ENCODE measurements around the gene CRK.
A peak's percentile ranks its signal among the peaks of the same experiment; 100 is the strongest.

CRK gene

DNA sequence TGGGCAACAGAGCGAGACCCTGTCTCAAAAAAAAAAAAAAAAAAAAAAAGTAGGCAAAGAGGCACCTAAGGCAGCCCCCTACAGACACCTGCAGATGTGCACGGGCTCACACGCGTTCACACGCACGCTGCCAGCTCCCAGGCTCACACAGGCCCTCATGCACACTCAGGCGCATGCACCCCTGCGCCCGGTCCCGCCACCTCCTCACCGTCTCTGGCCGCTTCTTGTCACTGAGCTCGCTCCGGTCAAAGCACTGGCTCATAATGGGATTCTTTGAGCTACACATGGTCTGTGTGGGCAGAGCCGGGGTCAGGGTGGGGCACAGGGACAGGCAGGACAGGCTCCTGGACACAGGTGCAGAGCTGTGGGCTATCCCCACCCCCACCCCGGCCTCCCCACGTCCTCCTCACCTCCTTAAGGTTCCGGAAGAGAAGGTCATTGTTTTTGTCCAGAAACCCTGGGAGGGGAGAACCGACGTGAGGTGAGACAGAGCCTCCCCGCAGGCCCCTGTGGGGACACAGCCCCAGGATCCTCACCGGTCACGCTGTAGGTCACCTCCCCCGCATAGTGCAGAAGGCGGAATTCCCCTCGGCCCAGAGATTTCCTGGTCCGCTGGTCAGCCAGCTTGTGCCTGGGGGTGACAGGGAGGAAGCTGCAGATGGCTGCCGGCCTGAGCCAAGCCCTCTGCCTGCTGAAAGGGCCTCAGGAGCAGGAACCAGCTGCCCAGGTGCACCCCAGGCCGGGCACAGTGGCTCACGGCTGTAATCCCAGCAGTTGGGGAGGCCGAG is 18.6 kb upstream of the CRK start:
- Mint-ChIP-seq H3K27ac (no peak overlapping the region), H3K9me3 (no peaks in the 10 kb centered on the region), H3K4me3 (no peak overlapping the region), H3K4me1 (peaks cover 18% of the 10 kb centered on the region), H3K36me3 (peaks cover 71% of the 10 kb centered on the region)
- DNase-seq (ENCODE audit: low spot score in 2 of 2): no peak
- ATAC-seq: no peak

DNA sequence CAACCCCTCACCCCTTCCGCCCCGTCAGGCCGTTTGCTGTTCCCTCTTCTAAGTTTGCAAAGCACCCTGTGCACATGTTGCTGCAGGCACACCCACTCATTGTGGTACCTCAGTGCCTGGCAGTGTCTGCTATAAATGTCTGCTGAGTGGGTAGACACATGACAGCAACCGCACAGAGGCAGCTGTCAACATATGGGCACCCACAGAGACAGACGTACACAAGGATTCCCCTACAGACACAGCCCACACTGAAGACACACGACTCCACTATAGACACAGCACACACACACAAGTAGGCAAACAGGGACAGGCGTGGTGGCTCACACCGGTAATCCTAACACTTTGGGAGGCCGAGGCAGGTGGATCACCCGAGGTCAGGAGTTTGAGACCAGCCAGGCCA is 17.8 kb upstream of the CRK start:
- Mint-ChIP-seq H3K4me1 (peaks cover 18% of the 10 kb centered on the region), H3K9me3 (no peaks in the 10 kb centered on the region), H3K36me3 (peaks cover 71% of the 10 kb centered on the region), H3K4me3 (peak overlapping the region; percentile 8), H3K27ac (no peak overlapping the region)
- peak; percentile 70 for ATAC-seq
- no peak for DNase-seq (ENCODE audit: low spot score in 2 of 2)

DNA sequence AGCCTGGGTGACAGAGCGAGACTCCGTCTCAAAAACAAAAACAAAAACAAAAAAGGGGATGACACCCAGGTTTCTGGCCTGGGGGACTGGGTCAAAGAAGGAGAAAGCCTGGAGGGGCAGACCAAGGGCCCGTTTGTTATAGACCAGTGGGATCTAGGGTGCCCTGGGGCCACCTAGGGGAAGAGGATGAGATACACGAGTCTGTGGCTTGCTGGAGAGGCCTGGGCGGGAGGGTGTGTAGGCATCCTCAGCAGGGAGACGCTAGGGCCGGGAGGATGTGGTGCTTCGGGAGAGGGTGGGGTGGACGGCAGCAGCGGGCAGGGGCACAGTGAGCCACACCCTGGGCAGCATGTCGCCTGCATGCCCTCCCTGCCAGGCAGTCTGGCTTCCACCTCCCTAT is 17.1 kb upstream of the CRK start:
- Mint-ChIP-seq H3K27ac (no peak overlapping the region), H3K4me1 (peaks cover 18% of the 10 kb centered on the region), H3K4me3 (no peak overlapping the region), H3K9me3 (no peaks in the 10 kb centered on the region), H3K36me3 (peaks cover 69% of the 10 kb centered on the region)
- DNase-seq (ENCODE audit: low spot score in 2 of 2) (no peak), ATAC-seq (peak; percentile 3)

DNA sequence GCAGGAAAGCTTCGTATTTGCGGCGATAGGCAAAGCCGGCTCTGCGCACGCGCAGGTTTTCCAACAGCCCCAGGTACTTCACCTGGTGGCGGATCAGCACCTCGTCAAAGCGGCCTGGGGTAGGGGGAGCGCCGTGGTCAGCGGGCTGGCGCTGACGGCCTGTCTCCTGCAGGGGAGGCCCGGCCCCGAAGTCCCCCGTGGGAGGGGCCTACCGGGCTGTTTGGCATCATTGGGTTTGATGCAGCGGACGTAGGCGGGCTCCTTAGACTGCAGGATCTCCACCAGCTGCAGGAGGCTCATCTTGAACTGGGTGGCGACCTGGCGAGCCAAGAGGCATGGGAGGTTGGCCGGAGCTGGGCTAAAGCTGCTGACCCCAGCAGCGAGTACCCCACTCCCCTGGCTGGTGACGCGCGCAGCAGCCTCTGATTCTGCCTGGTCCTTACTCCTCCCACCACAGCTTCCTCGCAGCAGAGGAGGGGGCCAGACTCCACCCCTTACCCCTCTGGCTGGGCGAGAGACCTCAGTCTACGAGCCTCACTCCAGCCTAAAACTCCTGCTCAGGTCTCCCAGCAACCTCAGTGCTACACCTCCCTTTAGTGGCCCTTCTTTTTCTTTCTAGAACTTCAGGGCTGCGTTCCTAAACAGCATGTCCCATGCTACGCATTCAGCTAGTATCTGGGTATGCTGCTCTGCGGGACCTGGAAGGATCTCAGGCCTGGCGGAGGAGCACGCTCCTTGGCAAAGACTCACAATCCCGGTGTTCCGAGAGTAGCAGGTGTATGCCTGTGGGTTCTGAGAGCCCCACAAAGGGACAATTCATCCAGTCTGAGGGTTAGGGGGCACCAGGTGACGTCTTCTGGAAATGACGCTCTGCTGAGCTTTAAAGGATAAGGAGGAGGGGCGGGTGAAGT is 16.1 kb upstream of the CRK start:
- ATAC-seq: no peak
- no peak overlapping the region for H3K27ac Mint-ChIP-seq
- H3K36me3 Mint-ChIP-seq: peaks cover 63% of the 10 kb centered on the region
- H3K4me1 Mint-ChIP-seq: peaks cover 18% of the 10 kb centered on the region
- no peak overlapping the region for H3K4me3 Mint-ChIP-seq
- DNase-seq (ENCODE audit: low spot score in 2 of 2): no peak
- H3K9me3 Mint-ChIP-seq: no peaks in the 10 kb centered on the region

DNA sequence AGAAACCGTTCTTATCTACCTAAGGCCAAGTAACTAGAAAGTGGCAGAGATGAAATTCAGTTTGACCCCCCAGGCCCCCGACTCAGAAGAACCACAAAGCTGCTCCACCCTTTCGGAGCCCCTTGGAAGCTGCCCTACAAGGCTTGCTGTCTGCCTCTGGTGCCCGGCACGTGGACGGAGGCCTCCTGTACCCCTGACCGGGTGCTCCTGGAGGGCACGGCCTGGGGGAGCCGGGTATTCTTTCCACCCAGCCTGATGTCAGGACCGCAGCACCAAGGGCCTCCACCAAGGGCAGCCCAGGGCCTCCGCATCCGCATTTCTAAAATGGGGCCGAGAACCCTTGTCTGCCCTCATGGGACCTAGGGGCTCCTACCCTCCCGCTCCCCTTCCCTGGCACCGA is 15.5 kb upstream of the CRK start:
- Mint-ChIP-seq H3K27ac (no peak overlapping the region), H3K36me3 (peaks cover 62% of the 10 kb centered on the region), H3K4me3 (no peak overlapping the region), H3K9me3 (no peaks in the 10 kb centered on the region), H3K4me1 (peaks cover 18% of the 10 kb centered on the region)
- DNase-seq (ENCODE audit: low spot score in 2 of 2) (no peak), ATAC-seq (no peak)

DNA sequence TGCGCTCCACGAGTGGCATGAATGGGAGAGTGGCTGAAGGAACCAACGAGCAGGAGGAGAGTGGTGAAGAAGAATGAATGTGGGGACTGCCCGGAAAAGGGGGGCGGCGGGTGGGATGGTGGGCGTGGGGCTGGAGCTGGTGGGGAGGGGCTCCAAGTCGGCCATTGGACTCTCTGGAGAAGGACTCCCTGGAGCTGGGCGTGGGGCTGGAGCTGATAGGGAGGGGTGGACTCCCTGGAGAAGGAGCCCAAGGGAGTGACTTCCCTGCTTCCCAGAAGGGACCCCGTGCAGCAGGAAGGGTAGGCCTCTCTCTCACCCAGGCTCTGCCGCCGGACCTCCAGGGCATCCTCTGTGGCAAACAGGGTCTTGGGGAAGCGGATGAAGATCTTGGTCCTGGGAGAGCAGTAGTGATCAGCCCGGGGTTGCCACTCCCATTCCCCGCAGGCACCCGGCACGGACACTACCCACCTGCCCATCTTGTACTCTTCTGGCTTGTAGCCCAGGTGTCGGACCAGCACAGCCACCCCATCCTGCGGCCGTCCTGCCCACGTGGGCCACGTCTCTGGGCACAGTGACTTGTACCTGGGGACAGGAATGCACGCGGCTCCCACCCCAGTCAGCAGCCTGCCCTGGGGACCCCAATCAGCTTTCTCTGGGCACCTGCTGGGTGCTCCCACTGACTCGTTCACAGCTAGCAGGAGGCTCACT is 14.9 kb upstream of the CRK start:
- ATAC-seq (no peak), DNase-seq (ENCODE audit: low spot score in 2 of 2) (no peak)
- Mint-ChIP-seq H3K4me3 (no peak overlapping the region), H3K36me3 (peaks cover 63% of the 10 kb centered on the region), H3K27ac (no peak overlapping the region), H3K4me1 (peaks cover 18% of the 10 kb centered on the region), H3K9me3 (no peaks in the 10 kb centered on the region)

DNA sequence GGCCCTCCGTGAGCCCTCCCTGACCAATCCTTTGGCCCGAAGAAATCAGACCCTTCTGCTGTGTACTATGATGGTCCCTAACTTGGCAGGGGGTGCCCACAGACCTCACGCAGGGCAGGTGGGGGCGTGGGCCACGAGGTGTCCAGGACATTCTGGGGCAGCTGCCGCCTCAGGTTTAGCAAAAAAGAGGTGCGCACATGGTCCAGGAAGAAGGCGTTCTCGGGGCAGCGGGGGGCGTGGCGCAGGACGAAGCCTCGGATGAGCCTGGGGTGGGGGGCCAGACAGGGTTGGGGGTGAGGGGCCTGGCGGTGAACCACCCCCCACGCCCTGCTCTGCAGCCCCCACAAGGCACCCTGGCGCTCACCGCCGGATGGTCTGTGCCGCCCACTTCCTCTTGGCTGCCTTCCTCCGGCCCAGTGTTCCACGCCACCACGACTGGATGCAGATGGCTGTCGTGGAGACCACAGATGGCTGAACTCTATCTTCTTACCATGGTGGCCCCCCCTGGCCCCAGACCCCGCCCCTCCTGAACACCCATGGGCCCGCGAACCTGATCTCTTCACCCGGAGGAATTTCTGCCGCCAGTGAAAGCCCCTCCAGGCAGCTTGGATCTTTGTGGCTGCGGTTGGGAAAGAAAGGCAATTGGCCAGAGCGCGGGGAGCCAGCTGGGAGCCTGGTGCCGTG is 14.2 kb upstream of the CRK start:
- no peak overlapping the region for H3K4me3 Mint-ChIP-seq
- H3K36me3 Mint-ChIP-seq: peaks cover 64% of the 10 kb centered on the region
- no peak for DNase-seq (ENCODE audit: low spot score in 2 of 2)
- no peaks in the 10 kb centered on the region for H3K9me3 Mint-ChIP-seq
- ATAC-seq: no peak
- H3K4me1 Mint-ChIP-seq: peaks cover 18% of the 10 kb centered on the region
- H3K27ac Mint-ChIP-seq: no peak overlapping the region

DNA sequence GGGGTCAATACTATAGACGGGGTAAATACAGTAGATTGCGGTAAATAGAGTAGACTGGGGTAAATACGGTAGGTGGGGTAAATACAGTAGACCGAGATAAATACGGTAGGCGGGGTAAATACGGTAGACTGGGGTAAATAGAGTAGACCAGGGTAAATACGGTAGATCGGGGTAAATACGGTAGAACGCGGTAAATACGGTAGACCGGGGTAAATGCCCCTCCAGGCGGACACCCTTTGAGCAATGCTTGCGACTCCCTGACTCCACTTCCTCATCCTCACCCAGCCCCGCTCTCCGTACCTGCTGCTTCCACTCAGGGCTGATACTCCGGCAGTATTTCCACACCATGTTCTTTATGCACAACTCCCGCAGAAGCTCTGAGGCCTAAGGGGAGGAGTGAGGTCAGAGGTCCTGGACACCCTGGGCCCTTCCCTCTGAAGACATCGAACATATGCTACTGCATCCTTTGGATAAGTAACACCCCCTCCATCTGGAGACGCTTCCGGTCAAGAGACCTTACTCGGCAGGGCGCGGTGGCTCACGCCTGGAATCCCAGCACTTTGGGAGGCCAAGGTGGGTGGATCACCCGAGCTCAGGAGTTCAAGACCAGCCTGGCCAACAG is 13.3 kb upstream of the CRK start:
- H3K4me1 Mint-ChIP-seq: peaks cover 14% of the 10 kb centered on the region
- no peak overlapping the region for H3K27ac Mint-ChIP-seq
- DNase-seq (ENCODE audit: low spot score in 2 of 2): no peak
- H3K4me3 Mint-ChIP-seq: no peak overlapping the region
- peaks cover 64% of the 10 kb centered on the region for H3K36me3 Mint-ChIP-seq
- H3K9me3 Mint-ChIP-seq: no peaks in the 10 kb centered on the region
- no peak for ATAC-seq

DNA sequence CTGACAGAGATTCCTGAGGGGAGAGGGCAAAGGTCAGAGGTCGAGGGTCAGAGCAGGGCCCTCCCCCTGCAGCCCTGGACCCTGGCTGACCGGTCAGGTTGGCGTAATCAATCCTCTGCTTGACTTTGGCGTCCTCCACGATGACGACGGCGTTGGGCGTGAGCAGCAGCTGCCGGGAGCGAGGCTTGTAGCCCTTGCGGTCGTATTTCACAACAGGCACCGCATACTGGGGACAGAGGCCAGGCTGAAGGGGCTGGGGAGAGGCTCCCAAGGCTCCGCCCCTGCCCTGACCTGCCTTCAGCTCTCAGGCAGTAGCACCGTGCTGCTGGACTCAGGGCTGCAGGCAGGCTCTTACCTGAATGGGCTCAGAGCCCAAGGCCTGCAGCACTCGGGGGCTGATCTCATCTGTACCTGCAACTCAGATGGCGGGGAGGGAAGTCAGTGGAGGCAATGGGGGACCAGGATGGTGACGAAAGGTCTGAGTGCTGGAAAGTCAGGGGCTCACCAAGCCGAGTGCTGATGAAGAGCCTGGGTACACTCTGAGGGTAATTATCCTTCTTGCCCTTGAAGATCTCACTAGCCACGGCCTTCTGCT is 12.0 kb upstream of the CRK start:
- Mint-ChIP-seq H3K27ac (no peak overlapping the region), H3K4me3 (no peak overlapping the region), H3K4me1 (peaks cover 12% of the 10 kb centered on the region), H3K36me3 (peaks cover 69% of the 10 kb centered on the region), H3K9me3 (no peaks in the 10 kb centered on the region)
- ATAC-seq (no peak), DNase-seq (ENCODE audit: low spot score in 2 of 2) (no peak)

DNA sequence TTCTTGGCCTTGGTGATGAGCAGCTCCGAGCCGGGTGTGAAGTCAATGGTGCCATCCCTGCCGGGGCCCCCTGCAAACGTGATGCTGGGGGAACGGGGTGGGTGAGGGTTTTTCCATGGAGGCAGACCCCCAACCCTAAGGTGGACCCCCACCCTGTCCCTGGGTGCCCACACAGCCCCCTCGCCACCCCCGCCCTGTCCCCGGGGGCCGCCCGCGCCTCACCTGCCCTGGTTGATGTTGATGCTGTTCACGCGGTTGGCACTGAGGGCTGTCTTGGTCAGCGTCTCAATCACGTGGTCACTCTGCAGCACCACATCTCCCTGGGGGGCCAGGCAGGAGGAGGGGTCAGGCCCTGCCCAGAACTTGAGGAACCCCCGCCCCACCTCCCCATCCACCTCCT is 11.2 kb upstream of the CRK start:
- Mint-ChIP-seq H3K4me1 (peaks cover 19% of the 10 kb centered on the region), H3K27ac (no peak overlapping the region), H3K9me3 (no peaks in the 10 kb centered on the region), H3K4me3 (no peak overlapping the region), H3K36me3 (peaks cover 64% of the 10 kb centered on the region)
- DNase-seq (ENCODE audit: low spot score in 2 of 2) (no peak), ATAC-seq (no peak)

DNA sequence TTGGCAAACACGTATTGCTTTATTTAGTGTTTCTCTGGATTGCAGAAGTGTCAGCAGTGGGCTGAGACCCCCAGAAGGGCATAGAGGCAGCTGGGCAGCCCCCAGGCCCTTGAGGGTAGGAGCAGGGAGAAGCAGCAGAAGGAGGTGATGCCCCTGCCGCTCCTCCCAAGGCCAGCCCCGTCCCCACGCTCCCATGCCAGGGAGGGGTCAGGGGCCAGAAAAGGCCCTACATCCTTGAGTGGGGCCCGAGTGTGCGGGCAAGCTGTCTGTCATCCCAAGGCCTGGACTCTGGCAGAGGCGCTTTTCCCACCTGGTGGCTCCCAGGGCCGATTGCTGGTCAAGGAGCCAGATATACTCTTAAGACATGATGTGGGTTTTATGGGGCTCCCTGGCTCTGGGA is 8.2 kb upstream of the CRK start:
- Mint-ChIP-seq H3K36me3 (peaks cover 42% of the 10 kb centered on the region), H3K27ac (no peak overlapping the region), H3K4me1 (peaks cover 30% of the 10 kb centered on the region), H3K9me3 (no peaks in the 10 kb centered on the region), H3K4me3 (no peak overlapping the region)
- ATAC-seq (no peak), DNase-seq (ENCODE audit: low spot score in 2 of 2) (no peak)

DNA sequence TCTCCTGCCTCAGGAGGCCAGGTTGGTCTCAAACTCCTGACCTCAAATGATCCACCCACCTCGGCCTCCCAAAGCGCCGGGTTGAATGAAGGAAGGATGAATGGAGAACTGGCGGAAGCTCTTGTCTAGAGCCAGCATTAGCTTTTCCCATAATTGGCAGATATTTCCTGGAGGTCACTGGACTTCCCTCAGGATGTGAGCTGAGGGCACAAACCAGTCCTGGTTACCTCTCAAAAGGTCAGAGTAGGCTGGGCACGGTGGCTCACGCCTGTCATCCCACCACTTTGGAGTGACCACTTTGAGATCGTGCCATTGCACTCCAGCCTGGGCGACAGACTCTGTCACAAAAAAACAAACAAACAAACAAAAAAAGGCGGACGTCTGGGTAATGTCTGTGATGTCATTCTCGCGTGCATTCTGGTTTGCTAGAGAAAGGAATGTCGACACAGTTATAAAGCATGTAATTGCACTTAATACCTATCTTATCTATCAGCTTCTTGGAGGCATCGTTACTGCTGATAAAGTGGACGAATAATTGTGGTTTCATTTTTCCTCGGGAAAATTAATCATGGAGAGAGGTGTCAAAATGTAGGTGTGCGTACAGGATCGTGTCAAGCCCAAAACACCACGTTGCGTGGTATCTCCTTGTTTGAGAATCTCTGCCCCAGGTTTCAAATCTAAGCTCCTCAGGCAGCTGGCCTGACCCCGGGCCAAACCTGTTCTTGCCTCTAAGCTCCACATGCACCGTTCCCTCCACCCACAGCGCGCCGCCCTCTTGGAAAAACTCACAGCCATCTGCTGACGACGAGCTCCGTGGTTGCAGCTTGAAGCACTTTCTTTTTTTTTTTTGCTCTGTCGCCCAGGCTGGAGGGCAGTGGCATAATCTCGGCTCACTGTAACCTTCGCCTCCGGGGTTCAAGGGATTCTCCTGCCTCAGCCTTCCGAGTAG is 6.4 kb upstream of the CRK start:
- ATAC-seq (no peak), DNase-seq (ENCODE audit: low spot score in 2 of 2) (no peak)
- H3K27ac Mint-ChIP-seq: peak overlapping the region; percentile 89
- peaks cover 35% of the 10 kb centered on the region for H3K36me3 Mint-ChIP-seq
- H3K4me1 Mint-ChIP-seq: peaks cover 34% of the 10 kb centered on the region
- no peaks in the 10 kb centered on the region for H3K9me3 Mint-ChIP-seq
- H3K4me3 Mint-ChIP-seq: peak overlapping the region; percentile 42

DNA sequence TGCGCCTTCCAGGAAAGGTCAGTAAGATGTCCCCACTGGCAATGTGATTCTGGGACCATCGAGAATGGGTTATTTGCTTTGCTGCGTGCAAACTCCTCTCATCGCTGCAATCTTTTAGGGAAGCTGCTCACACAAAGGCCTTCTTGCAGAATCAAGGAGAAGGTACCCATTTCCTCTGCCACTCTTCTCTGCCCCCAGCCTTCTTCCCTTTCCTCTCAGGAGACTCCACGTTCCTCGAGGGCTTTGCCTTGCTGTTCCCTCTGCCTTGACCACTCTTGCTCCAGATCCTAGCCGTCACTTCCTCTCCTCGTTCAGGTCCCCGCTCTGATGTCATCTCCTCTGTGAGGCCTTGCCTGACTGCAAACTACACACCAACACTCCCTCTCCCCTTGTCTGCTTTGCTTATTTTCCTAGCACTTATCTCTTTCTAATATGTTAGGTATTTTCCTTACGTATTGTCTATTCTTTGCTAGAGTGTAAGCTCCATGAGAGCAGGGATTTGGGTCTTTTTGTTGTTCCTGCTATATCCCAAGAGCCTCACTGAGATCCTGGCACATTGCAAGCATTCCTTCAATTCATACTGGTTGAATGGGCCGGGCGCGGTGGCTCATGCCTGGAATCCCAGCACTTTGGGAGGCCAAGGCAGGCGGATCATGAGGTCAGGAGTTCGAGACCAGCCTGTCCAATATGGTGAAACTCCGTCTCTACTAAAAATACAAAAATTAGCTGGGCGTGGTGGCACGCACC is 5.3 kb upstream of the CRK start:
- Mint-ChIP-seq H3K9me3 (no peaks in the 10 kb centered on the region), H3K27ac (no peak overlapping the region), H3K4me3 (no peak overlapping the region), H3K4me1 (peaks cover 43% of the 10 kb centered on the region), H3K36me3 (peaks cover 34% of the 10 kb centered on the region)
- ATAC-seq (no peak), DNase-seq (ENCODE audit: low spot score in 2 of 2) (no peak)

Measured in stimulated activated effector memory CD8-positive, alpha-beta T cell treated with anti-CD3 and anti-CD28 coated beads, Interleukin-12 subunit alpha, Interleukin-12 subunit beta, amount 100 ng/mL, for 72 hours (primary cell).